WTC11 (cell line): Measurements from ENCODE around the gene TGFBRAP1. TPM values are rescaled to one million over a fixed set of nuclear protein-coding genes. Genes with fewer than 3 reads are reported as not detected.

Source experiments
- ATAC-seq: fragments of 200-7000 bp; cut with Tn5 transposase; 2 replicates; pipeline ENCODE4 v1.10.0; 2021; ENCODE audit warnings: mild to moderate bottlenecking, moderate library complexity
- CTCF ChIA-PET: fragments of 300-600 bp; sonication (Branson Sonifier 250); formaldehyde crosslinking; loops from one replicate; lab custom pipeline; 2021; ENCODE audit warnings: antibody characterized with exemption; lab: Charles Lee
- POLR2A ChIA-PET: fragments of 350-600 bp; sonication (Branson Sonifier 250); formaldehyde crosslinking; loops from one replicate; lab custom pipeline; 2021; ENCODE audit warnings: antibody characterized with exemption; lab: Charles Lee
- DNase-seq: peaks from one replicate; pipeline ENCODE4 v3.0.0; 2021; ENCODE audit warnings: low spot score
- H3K27ac Mint-ChIP-seq: 2 replicates; pipeline ENCODE4 v1.8.0; 2021; ENCODE audit warnings: mixed read lengths
- H3K27me3 Mint-ChIP-seq: 2 replicates; pipeline ENCODE4 v1.8.0; 2021; ENCODE audit warnings: low read depth, mild to moderate bottlenecking, moderate library complexity, mixed read lengths
- H3K36me3 Mint-ChIP-seq: 2 replicates; pipeline ENCODE4 v1.8.0; 2021; ENCODE audit warnings: mixed read lengths
- H3K4me1 Mint-ChIP-seq: 2 replicates; pipeline ENCODE4 v1.8.0; 2022; ENCODE audit warnings: mixed read lengths
- H3K4me3 Mint-ChIP-seq: 2 replicates; pipeline ENCODE4 v1.8.0; 2021; ENCODE audit warnings: mild to moderate bottlenecking, moderate library complexity, mixed read lengths
- H3K9me3 Mint-ChIP-seq: 2 replicates; pipeline ENCODE4 v1.8.0; 2021; ENCODE audit warnings: mixed read lengths
- CBFB ChIP-seq: sonication (generic); formaldehyde crosslinking; IDR thresholded peaks from 2 replicates; pipeline ENCODE4 v1.8.1; 2022; ENCODE audit warnings: mild to moderate bottlenecking, low read depth, missing genetic modification reagents
- FOXP1 ChIP-seq: sonication (generic); formaldehyde crosslinking; IDR thresholded peaks from 2 replicates; pipeline ENCODE4 v1.8.0; 2022; ENCODE audit warnings: missing genetic modification reagents, mild to moderate bottlenecking, moderate library complexity, borderline replicate concordance
- GTF2I ChIP-seq: fragments of 250-450 bp; sonication (Bioruptor Pico); conservative IDR thresholded peaks from 2 replicates; pipeline ENCODE4 v1.4.0; 2021; ENCODE audit warnings: mild to moderate bottlenecking
- MXD4 ChIP-seq: fragments of 250-450 bp; sonication (Bioruptor Pico); IDR thresholded peaks from 2 replicates; pipeline ENCODE4 v1.8.0; 2021; ENCODE audit warnings: mild to moderate bottlenecking, moderate library complexity, borderline replicate concordance
- PRRX2 ChIP-seq: fragments of 250-450 bp; sonication (Bioruptor Pico); IDR thresholded peaks from 2 replicates; pipeline ENCODE4 v1.8.0; 2021; ENCODE audit warnings: mild to moderate bottlenecking
- RELA ChIP-seq: sonication (generic); formaldehyde crosslinking; IDR thresholded peaks from 2 replicates; pipeline ENCODE4 v1.8.1; 2022; ENCODE audit warnings: missing genetic modification reagents, mild to moderate bottlenecking, borderline replicate concordance
- TEAD4 ChIP-seq: sonication (generic); formaldehyde crosslinking; IDR thresholded peaks from 2 replicates; pipeline ENCODE4 v1.8.0; 2022; ENCODE audit warnings: mild to moderate bottlenecking, missing genetic modification reagents
- TP53 ChIP-seq: sonication (generic); formaldehyde crosslinking; IDR thresholded peaks from 2 replicates; pipeline ENCODE4 v1.8.1; 2023; ENCODE audit warnings: mild to moderate bottlenecking, missing genetic modification reagents
- ZNF121 ChIP-seq: sonication (generic); formaldehyde crosslinking; IDR thresholded peaks from 2 replicates; pipeline ENCODE4 v1.8.0; 2023; ENCODE audit warnings: missing genetic modification reagents
- ZNF138 ChIP-seq: sonication (generic); formaldehyde crosslinking; conservative IDR thresholded peaks from 2 replicates; pipeline ENCODE4 v1.8.1; 2022; ENCODE audit warnings: mild to moderate bottlenecking, moderate library complexity, missing genetic modification reagents
- ZNF232 ChIP-seq: sonication (generic); formaldehyde crosslinking; IDR thresholded peaks from 2 replicates; pipeline ENCODE4 v1.8.0; 2022; ENCODE audit warnings: mild to moderate bottlenecking, missing genetic modification reagents
- ZNF671 ChIP-seq: fragments of 250-450 bp; sonication (Bioruptor Pico); IDR thresholded peaks from 2 replicates; pipeline ENCODE4 v1.8.0; 2021; ENCODE audit warnings: mild to moderate bottlenecking
- total RNA-seq: library from RNA; stranded (reverse); gene quantifications from 3 replicates; pipeline ENCODE4 v1.2.3, GENCODE V29; 2021
- TF ChIP-seq, protein P1 (sequence below): fragments of 250-450 bp; sonication (Bioruptor Pico); IDR thresholded peaks from 2 replicates; pipeline ENCODE4 v1.9.0; 2021; ENCODE audit warnings: mild to moderate bottlenecking
- TF ChIP-seq, protein P2 (sequence below): sonication (generic); formaldehyde crosslinking; IDR thresholded peaks from 2 replicates; pipeline ENCODE4 v1.8.0; 2022; ENCODE audit warnings: mild to moderate bottlenecking, missing genetic modification reagents
- TF ChIP-seq, protein P3 (sequence below): fragments of 250-450 bp; sonication (Bioruptor Pico); IDR thresholded peaks from 2 replicates; pipeline ENCODE4 v1.9.0; 2021; ENCODE audit warnings: mild to moderate bottlenecking, borderline replicate concordance
- TF ChIP-seq, protein P4 (sequence below): sonication (generic); formaldehyde crosslinking; conservative IDR thresholded peaks from 2 replicates; pipeline ENCODE4 v1.8.1; 2022; ENCODE audit warnings: mild to moderate bottlenecking, missing genetic modification reagents
- TF ChIP-seq, protein P5 (sequence below): fragments of 200-600 bp; IDR thresholded peaks from 2 replicates; pipeline ENCODE4 v1.8.0; 2022; ENCODE audit warnings: antibody characterized with exemption
- TF ChIP-seq, protein P6 (sequence below): sonication (generic); formaldehyde crosslinking; IDR thresholded peaks from 2 replicates; pipeline ENCODE4 v1.8.0; 2023; ENCODE audit warnings: missing genetic modification reagents
- TF ChIP-seq, protein P7 (sequence below): sonication (generic); formaldehyde crosslinking; IDR thresholded peaks from 2 replicates; pipeline ENCODE4 v1.8.0; 2023; ENCODE audit warnings: missing genetic modification reagents, mild to moderate bottlenecking, borderline replicate concordance
- TF ChIP-seq, protein P8 (sequence below): fragments of 250-450 bp; sonication (Bioruptor Pico); conservative IDR thresholded peaks from 2 replicates; pipeline ENCODE4 v1.9.0; 2021; ENCODE audit warnings: mild to moderate bottlenecking

Gene TGFBRAP1
- total RNA-seq, 1 experiment from 2014 or later: 16.3 TPM

DNA sequence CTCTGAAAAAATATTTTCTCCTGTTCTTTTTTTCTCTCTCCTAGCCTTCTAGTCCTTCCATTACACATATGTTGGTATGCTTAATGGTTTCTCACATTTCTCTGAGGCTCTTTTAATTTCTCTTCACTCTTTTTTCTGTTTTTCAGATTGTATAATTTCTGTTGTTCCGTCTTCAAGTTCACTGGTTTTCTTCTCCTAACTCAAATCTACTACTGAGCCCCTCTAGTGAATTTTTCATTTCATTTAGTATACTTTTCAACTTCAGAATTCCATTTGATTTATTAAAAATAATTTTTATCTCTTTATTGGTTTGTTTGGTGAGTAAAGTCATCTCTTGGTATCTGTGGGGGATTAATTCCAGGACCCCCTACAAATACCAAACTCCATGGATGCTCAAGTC is 27.6 kb upstream of the TGFBRAP1 start:
- CTCF ChIA-PET: no interaction called here
- no peak overlapping the region for H3K4me3 Mint-ChIP-seq
- no peaks in the 10 kb centered on the region for H3K27me3 Mint-ChIP-seq

More for the DNA sequence above, 27.6 kb upstream of the TGFBRAP1 start:
- DNase-seq: no peak
- H3K36me3 Mint-ChIP-seq: peaks cover 30% of the 10 kb centered on the region
- TF ChIP-seq ZNF671 (CRISPR knock-in tag) (no peak), TEAD4 (CRISPR knock-in tag) (no peak), CBFB (CRISPR knock-in tag) (no peak), GTF2I (CRISPR knock-in tag) (no peak), ZNF138 (CRISPR knock-in tag) (no peak), ZNF232 (CRISPR knock-in tag) (no peak), FOXP1 (CRISPR knock-in tag) (no peak), TP53 (CRISPR knock-in tag) (no peak), PRRX2 (no peak), ZNF121 (CRISPR knock-in tag) (no peak), RELA (CRISPR knock-in tag) (no peak), MXD4 (CRISPR knock-in tag) (no peak)
- TF ChIP-seq, protein P1, sequence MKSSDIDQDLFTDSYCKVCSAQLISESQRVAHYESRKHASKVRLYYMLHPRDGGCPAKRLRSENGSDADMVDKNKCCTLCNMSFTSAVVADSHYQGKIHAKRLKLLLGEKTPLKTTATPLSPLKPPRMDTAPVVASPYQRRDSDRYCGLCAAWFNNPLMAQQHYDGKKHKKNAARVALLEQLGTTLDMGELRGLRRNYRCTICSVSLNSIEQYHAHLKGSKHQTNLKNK (CRISPR knock-in tag): no peak
- TF ChIP-seq, protein P2, sequence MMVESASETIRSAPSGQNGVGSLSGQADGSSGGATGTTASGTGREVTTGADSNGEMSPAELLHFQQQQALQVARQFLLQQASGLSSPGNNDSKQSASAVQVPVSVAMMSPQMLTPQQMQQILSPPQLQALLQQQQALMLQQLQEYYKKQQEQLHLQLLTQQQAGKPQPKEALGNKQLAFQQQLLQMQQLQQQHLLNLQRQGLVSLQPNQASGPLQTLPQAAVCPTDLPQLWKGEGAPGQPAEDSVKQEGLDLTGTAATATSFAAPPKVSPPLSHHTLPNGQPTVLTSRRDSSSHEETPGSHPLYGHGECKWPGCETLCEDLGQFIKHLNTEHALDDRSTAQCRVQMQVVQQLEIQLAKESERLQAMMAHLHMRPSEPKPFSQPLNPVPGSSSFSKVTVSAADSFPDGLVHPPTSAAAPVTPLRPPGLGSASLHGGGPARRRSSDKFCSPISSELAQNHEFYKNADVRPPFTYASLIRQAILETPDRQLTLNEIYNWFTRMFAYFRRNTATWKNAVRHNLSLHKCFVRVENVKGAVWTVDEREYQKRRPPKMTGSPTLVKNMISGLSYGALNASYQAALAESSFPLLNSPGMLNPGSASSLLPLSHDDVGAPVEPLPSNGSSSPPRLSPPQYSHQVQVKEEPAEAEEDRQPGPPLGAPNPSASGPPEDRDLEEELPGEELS (CRISPR knock-in tag): no peak
- TF ChIP-seq, protein P3, sequence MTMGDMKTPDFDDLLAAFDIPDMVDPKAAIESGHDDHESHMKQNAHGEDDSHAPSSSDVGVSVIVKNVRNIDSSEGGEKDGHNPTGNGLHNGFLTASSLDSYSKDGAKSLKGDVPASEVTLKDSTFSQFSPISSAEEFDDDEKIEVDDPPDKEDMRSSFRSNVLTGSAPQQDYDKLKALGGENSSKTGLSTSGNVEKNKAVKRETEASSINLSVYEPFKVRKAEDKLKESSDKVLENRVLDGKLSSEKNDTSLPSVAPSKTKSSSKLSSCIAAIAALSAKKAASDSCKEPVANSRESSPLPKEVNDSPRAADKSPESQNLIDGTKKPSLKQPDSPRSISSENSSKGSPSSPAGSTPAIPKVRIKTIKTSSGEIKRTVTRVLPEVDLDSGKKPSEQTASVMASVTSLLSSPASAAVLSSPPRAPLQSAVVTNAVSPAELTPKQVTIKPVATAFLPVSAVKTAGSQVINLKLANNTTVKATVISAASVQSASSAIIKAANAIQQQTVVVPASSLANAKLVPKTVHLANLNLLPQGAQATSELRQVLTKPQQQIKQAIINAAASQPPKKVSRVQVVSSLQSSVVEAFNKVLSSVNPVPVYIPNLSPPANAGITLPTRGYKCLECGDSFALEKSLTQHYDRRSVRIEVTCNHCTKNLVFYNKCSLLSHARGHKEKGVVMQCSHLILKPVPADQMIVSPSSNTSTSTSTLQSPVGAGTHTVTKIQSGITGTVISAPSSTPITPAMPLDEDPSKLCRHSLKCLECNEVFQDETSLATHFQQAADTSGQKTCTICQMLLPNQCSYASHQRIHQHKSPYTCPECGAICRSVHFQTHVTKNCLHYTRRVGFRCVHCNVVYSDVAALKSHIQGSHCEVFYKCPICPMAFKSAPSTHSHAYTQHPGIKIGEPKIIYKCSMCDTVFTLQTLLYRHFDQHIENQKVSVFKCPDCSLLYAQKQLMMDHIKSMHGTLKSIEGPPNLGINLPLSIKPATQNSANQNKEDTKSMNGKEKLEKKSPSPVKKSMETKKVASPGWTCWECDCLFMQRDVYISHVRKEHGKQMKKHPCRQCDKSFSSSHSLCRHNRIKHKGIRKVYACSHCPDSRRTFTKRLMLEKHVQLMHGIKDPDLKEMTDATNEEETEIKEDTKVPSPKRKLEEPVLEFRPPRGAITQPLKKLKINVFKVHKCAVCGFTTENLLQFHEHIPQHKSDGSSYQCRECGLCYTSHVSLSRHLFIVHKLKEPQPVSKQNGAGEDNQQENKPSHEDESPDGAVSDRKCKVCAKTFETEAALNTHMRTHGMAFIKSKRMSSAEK (CRISPR knock-in tag): no peak
- TF ChIP-seq, protein P4, sequence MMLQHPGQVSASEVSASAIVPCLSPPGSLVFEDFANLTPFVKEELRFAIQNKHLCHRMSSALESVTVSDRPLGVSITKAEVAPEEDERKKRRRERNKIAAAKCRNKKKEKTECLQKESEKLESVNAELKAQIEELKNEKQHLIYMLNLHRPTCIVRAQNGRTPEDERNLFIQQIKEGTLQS: no peak
- TF ChIP-seq, protein P5, sequence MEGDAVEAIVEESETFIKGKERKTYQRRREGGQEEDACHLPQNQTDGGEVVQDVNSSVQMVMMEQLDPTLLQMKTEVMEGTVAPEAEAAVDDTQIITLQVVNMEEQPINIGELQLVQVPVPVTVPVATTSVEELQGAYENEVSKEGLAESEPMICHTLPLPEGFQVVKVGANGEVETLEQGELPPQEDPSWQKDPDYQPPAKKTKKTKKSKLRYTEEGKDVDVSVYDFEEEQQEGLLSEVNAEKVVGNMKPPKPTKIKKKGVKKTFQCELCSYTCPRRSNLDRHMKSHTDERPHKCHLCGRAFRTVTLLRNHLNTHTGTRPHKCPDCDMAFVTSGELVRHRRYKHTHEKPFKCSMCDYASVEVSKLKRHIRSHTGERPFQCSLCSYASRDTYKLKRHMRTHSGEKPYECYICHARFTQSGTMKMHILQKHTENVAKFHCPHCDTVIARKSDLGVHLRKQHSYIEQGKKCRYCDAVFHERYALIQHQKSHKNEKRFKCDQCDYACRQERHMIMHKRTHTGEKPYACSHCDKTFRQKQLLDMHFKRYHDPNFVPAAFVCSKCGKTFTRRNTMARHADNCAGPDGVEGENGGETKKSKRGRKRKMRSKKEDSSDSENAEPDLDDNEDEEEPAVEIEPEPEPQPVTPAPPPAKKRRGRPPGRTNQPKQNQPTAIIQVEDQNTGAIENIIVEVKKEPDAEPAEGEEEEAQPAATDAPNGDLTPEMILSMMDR: no peak
- TF ChIP-seq, protein P6, sequence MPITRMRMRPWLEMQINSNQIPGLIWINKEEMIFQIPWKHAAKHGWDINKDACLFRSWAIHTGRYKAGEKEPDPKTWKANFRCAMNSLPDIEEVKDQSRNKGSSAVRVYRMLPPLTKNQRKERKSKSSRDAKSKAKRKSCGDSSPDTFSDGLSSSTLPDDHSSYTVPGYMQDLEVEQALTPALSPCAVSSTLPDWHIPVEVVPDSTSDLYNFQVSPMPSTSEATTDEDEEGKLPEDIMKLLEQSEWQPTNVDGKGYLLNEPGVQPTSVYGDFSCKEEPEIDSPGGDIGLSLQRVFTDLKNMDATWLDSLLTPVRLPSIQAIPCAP (CRISPR knock-in tag): no peak
- TF ChIP-seq, protein P7, sequence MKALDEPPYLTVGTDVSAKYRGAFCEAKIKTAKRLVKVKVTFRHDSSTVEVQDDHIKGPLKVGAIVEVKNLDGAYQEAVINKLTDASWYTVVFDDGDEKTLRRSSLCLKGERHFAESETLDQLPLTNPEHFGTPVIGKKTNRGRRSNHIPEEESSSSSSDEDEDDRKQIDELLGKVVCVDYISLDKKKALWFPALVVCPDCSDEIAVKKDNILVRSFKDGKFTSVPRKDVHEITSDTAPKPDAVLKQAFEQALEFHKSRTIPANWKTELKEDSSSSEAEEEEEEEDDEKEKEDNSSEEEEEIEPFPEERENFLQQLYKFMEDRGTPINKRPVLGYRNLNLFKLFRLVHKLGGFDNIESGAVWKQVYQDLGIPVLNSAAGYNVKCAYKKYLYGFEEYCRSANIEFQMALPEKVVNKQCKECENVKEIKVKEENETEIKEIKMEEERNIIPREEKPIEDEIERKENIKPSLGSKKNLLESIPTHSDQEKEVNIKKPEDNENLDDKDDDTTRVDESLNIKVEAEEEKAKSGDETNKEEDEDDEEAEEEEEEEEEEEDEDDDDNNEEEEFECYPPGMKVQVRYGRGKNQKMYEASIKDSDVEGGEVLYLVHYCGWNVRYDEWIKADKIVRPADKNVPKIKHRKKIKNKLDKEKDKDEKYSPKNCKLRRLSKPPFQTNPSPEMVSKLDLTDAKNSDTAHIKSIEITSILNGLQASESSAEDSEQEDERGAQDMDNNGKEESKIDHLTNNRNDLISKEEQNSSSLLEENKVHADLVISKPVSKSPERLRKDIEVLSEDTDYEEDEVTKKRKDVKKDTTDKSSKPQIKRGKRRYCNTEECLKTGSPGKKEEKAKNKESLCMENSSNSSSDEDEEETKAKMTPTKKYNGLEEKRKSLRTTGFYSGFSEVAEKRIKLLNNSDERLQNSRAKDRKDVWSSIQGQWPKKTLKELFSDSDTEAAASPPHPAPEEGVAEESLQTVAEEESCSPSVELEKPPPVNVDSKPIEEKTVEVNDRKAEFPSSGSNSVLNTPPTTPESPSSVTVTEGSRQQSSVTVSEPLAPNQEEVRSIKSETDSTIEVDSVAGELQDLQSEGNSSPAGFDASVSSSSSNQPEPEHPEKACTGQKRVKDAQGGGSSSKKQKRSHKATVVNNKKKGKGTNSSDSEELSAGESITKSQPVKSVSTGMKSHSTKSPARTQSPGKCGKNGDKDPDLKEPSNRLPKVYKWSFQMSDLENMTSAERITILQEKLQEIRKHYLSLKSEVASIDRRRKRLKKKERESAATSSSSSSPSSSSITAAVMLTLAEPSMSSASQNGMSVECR: no peak
- TF ChIP-seq, protein P8, sequence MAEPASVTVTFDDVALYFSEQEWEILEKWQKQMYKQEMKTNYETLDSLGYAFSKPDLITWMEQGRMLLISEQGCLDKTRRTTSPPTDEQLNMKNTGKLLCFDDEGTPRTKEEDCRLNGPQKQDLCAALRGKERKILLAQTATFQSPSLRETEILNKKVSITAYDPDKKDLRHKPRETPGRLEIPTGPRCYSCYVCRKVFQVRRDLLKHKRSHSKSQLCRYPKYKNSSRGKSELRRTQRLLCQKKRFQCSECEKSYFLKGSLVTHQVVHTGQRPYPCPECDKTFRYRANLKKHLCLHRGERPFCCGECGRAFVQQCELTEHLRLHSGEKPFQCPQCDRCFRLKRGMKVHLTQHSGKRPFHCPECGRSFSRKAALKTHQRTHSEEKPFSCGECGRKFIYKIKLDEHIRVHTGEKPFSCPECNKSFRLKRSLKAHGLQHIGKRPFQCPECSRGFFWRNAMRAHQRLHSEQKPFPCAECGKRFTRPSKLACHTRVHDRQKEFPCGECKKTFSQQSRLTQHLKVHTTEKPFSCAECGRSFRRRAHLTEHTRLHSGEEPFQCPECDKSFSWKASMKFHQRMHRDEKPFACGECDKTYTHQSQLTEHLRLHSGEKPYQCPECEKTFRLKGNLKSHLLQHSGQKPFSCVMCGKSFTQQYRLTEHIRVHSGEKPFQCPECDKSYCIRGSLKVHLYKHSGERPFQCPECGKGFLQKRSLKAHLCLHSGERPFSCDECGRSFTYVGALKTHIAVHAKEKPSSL (CRISPR knock-in tag): no peak
- POLR2A ChIA-PET: no interaction called here
- ATAC-seq: no peak
- H3K9me3 Mint-ChIP-seq: no peaks in the 10 kb centered on the region
- no peaks in the 10 kb centered on the region for H3K4me1 Mint-ChIP-seq
- no peak overlapping the region for H3K27ac Mint-ChIP-seq
